HG03571 (cell line): ENCODE measurements around the gene CBARP.

Experiments
- ATAC-seq: cut with Tn5 transposase; IDR thresholded peaks from one replicate; pipeline ENCODE4 v1.9.1; 2021; ENCODE audit not compliant: unreplicated experiment

CBARP gene

DNA sequence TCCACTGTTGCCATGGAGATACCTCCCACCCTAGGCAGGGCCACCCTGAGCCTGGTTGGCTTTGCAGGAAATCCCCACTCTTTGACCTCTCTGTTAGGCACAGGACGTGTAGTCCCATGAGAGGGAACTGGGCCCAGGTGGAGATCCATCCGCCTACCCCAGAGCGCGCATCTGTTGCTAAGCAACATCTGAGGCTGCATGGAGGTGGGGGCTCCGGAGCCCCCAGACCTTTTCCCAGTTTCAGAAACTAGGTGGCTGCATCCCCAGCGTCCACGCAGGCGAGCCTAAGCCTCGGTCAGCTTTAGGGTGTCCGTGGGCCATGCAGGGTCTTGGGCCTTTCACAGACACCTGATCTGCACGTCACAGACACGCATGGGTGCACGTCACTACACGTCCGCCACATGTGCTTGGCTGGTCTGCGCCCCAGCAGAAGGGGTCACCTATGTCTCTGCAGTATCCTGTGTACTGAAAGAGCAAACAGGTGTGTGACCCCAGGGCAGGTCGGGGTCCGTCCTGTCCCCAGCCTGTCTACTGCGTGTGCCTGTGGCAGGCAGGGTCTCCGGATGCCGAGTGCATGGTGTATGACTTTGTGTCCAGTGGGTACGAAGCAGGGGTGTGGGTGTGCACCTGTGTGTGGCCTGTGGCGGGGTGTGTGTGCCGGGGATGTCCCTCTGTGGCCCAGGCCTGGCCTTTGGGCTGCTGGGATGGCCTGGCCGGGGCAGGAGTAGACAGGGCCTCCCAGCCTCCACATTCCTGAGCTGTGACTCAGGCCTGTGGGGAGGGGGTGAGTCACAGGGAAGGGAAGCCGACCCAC, 27.2 kb upstream of the CBARP start:
- ATAC-seq = no peak

DNA sequence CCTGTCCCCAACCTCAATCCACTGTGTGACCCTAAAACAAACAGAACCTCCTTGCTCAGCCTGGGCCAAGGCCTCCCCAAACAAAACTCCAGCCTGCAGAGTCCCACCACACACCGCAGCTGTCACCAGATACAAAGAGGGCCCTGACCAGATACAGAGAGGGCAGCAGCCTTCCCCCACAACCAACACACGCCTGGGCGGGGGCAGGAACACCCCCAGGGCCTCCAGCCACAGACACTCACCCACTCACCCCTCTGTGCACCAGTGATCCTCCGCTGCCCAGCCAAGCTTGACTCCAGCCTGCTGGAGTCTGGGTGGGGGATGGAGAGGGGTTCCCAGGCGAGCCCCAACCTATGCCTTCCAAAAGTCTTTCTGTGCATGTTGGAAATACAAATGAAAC, 25.4 kb upstream of the CBARP start:
- ATAC-seq = no peak

GRCh38 chr19:1262623-1263123, 24.9 kb upstream of the CBARP start:
- ATAC-seq = no peak

GRCh38 chr19:1261798-1262622, 24.2 kb upstream of the CBARP start:
- no peak for ATAC-seq

- ATAC-seq = no peak
Measured at GRCh38 chr19:1261538-1261797, 23.7 kb upstream of the CBARP start.

DNA sequence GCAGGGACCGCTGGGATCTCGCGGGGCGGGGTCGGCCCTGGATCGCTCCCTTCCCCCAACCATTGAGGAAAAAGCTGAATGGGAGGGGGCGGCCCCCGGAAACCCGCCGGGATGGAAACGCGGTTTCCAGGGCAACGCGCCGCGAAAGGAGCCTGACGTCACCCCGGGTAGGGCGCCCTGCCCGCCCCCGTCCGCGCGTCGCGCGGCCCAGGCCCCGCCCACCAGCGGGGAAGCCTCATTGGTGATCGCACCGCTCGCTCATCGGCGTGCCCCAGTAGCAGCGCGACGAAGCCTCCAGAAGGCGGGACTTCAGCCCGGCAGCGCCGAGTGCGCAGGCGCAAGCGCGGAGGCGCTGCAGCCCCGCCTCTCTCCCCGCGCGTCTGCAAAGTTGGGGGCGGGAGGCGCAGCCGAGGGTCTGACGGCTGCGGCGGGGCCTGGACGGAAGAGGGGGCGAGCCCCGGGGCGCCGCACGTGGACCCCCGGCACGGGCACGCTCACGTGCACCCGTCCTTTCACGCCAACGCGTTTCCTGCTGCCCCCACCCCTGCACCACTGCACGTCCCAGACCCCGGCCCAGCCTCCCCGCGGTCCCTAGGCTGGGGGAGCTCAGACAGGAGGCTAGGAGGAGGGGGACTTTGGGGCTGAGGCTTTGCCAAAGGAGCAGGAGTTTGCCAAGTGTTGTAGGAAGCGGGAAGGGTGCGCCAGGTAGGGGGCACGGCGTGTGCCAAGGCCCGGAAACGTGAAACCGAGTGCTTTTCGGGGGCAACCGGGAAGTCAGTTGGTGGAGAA, 23.1 kb upstream of the CBARP start:
- no peak for ATAC-seq

GRCh38 chr19:1259876-1260748, 22.3 kb upstream of the CBARP start:
- no peak for ATAC-seq

GRCh38 chr19:1259206-1259875, 21.5 kb upstream of the CBARP start:
- ATAC-seq = peak; percentile 25

DNA sequence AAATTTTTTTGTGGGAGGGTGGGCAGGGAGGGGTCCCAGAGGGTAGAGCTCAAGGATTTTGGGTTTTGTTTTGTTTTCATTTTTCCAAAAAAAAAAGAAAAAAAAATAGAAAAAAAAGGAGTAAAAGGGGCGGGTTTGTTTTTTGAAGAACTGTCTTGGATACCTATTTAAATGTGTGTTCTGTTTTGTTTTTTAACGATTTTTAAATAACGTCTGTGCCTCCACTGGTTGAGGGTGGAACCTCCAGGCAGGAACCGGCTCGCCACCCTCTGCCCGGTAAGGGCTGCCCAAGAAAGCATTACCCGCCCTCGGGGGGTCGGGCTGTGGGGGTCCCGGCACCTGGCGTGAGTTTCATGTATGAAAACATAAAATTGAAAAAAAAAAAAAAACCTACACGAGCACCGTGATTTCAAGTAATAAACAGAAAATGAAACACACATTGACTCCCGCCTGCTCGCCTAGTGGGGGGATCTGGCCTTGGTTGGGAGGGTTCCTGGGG, 21.0 kb upstream of the CBARP start:
- no peak for ATAC-seq

DNA sequence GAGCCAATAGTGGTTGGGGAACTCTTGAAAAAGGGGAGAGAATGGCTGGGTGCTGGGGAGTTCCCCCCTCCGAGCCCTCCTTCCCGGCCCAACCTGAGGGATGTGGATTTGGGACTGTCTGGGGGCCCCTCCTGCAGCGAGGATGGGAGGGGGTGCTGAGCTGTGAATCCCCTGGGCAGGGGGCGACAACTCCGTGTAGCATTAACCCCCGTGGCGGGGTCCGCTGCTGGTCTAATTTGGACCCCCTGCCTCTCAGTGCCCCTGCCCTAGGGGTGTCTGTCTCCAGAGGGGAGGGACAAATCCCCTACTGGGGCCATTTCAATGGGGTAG, 20.3 kb upstream of the CBARP start:
- no peak for ATAC-seq

DNA sequence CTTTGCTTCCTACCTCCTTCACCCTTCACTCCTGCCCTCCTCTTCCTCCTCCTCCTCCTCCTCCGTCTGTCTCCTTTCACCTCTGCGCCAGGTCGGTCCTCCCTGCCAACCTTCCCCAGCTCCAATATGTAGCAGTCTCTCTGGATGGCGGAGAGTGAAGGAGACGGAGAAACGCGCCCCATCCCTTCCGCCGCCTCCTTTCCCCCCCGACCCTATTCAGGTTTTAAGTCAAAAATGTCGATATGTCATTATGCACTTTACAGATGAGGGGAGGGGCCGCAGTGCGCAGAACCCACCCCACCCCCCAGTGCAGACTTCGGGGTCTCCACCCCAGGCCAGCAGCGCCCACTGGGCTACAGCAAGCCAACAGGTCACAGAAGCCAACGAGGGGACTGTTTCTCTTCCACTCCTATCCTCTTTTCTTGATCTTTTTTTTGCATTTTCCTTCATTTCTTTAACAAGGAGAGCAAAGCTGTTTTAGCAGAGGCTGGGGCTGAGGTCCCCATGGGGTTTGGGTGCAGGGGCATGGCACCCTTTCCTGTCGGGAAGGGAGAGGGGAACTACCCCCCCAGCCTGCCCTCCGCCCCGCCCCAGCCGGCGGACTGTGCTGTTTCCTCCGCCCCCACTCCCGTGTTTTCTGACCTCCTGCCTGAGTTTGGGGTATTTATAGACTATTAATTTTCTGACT, 19.8 kb upstream of the CBARP start:
- ATAC-seq = no peak

DNA sequence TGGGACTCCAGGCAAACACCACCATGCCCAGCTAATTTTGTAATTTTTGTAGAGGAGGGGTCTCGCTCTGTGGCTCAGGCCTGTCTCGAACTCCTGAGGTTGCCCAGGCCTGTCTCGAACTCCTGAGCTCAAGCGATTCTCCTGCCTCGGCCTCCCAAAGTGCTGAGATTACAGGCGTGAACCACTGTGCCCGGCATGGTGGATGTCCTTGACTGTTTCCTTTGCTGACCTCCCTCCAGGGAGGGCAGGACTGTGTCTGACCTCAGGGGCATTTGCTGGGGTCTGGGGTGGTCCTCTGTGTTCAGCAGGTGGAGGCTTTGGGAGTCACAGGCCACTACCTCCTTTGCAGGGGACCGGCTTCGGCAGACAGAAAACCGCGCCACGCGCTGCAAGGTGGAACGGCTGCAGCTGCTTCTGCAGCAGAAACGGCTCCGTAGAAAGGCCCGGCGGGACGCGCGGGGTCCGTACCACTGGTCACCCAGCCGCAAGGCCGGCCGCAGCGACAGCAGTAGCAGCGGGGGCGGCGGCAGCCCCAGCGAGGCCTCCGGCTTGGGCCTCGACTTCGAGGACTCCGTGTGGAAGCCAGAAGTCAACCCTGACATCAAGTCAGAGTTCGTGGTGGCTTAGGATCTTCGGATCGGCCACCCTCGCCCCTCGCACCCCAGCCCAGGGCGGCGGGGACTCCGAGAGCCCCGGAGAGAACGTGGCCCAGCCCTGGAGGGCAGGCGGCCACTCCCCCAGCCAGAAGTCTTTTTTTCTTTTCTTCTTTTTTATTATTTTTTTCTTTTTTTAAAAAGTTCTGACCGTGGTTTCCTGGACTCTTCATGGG, 19.1 kb upstream of the CBARP start:
- no peak for ATAC-seq

- ATAC-seq = no peak
Measured at GRCh38 chr19:1255186-1256161, 17.7 kb upstream of the CBARP start.

- ATAC-seq = no peak
Measured at GRCh38 chr19:1254530-1255185, 16.9 kb upstream of the CBARP start.

DNA sequence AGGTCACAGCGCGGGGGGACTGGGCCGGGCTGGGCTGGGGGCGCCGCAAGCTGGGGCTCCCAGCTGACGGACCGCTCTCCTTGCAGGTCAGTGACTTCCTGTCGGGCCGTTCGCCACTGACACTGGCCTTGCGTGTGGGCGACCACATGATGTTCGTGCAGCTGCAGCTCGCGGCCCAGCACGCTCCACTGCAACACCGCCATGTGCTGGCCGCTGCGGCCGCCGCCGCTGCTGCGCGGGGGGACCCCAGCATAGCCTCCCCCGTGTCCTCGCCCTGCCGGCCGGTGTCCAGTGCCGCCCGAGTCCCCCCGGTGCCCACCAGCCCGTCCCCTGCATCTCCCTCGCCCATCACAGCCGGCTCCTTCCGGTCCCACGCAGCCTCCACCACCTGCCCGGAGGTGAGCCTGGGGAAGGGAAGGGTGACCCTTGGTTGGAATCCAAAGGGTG, 16.3 kb upstream of the CBARP start:
- ATAC-seq = no peak

- no peak for ATAC-seq
Measured at GRCh38 chr19:1253514-1254080, 15.8 kb upstream of the CBARP start.
